Suppressor macrophage treated with lipopolysaccharide for 4 hours (primary cell): ENCODE results near the gene LMO3.
"Not testable (repeated sequence)": the region's sequence is repeated elsewhere in the genome, so short reads cannot be mapped to it uniquely, and the experiment has no call there.

Experiments used
- DNase-seq: peaks from one replicate; pipeline ENCODE4 v3.0.0-alpha.2; 2020

Gene LMO3

GRCh38 chr12:16537652-16538051, 68.3 kb downstream of the LMO3 start:
- DNase-seq, result not testable (repeated sequence)

- DNase-seq, result no peak
Measured at GRCh38 chr12:16531621-16532020, 74.3 kb downstream of the LMO3 start.

GRCh38 chr12:16530268-16530850, 75.6 kb downstream of the LMO3 start:
- DNase-seq, result no peak

GRCh38 chr12:16526693-16527092, 79.3 kb downstream of the LMO3 start:
- DNase-seq, result no peak

GRCh38 chr12:16524378-16524777, 81.6 kb downstream of the LMO3 start:
- DNase-seq, result no peak

GRCh38 chr12:16523951-16524331, 82.0 kb downstream of the LMO3 start:
- DNase-seq, result no peak

GRCh38 chr12:16523284-16523950, 82.5 kb downstream of the LMO3 start:
- no peak for DNase-seq

- no peak for DNase-seq
Measured at GRCh38 chr12:16520328-16520727, 85.6 kb downstream of the LMO3 start.

- DNase-seq, result no peak
Measured at GRCh38 chr12:16515666-16516065, 90.3 kb downstream of the LMO3 start.

- no peak for DNase-seq
Measured at GRCh38 chr12:16513231-16513630, 92.7 kb downstream of the LMO3 start.

GRCh38 chr12:16509411-16509810, 96.6 kb downstream of the LMO3 start:
- DNase-seq, result no peak

GRCh38 chr12:16506394-16506793, 99.6 kb downstream of the LMO3 start:
- no peak for DNase-seq

GRCh38 chr12:16504200-16504599, 101.8 kb downstream of the LMO3 start:
- DNase-seq, result no peak

GRCh38 chr12:16499611-16500010, 106.4 kb downstream of the LMO3 start:
- DNase-seq, result no peak
